ENCODE data around the gene DUSP5.

DUSP5 gene

DNA sequence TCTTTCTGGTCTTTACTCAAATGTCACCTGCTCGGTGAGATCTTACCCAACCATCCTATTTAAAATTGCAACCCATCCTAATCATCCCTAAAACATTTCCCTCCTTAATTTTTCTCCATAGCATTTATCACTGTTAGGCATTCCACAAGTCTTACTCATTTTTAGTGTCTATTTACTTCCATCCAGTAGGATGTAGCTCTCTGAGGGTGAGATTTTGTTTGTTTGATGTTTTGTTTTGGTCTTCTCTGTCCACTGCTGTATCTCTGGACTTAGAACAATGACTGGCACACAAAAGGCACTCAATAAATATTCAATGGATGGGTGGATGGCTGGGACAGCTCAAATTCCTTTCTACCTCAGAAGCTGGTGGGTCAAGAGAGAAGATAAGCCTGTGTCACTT, 15.8 kb upstream of the DUSP5 start:
- DNase-seq = no peak

DNA sequence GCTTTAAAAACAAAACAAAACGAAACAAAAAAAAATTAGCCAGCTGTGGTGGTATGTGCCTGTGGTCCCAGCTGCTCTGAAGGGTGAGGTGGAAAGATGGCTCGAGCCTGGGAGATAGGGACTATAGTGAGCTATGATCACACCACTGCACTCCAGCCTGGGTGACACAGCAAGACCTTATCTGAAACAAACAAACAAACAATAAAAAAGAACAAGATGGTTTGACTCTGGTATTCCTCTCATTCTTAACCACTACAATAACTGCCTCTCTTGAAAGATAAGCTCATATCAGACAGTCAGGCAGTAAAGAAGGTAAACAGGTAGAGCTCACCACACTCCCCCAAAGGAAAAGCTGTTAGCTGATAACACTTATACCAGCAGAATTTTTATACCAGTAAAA, 14.1 kb upstream of the DUSP5 start:
- no peak for DNase-seq

DNA sequence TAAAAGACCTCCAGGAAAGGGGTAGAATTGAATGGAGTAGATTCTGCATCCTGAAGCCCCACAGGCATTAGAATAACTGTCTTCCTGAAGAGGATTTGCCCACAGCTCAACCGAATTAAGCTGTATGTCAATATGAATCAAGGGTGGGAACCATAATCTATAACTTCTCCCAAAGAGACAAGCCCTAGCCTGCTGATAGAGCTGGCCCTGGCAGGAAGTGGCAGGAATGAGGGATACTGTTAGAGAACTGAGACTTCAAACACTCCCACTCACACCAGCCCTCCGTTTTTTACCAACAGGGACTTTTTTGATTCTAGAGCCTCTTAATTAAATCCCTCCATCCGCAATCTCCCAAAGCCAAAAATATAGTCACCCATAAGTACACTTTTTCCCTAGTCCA, 12.2 kb upstream of the DUSP5 start:
- peak; percentile 17 for DNase-seq

DNA sequence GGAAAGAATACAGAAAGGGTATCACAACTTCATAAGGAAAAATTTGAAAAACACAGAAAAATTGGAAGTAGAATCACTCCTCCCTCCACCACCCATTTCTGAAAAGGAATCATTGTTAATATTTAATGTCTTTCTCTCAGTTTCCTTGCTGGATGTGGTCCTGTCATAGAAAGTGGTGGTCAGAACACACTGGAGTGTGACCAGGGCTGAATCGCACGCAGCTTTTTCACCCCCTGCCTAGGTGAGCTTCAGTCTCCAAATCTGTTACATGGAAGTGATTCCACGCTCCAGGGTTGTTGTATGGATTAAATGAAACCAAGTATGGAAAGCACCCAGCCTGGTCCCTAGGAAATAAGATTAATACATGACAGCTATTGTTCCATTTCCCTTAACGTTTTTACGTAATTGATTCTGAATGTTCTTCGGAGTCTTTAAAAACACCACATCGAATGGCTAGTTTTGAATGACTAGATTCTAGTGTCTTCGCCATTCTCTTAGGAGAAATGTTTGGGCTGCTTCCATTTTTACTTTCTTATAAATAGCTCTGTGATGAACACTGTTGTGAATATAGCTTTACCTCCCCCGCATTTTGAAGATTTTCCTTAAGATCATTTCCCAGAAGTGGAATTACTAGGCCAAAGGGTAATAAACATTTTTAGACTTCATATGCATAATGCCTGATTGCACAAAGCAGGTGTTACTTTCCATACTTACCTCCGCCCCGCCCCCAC, 10.9 kb upstream of the DUSP5 start:
- no peak for DNase-seq

DNA sequence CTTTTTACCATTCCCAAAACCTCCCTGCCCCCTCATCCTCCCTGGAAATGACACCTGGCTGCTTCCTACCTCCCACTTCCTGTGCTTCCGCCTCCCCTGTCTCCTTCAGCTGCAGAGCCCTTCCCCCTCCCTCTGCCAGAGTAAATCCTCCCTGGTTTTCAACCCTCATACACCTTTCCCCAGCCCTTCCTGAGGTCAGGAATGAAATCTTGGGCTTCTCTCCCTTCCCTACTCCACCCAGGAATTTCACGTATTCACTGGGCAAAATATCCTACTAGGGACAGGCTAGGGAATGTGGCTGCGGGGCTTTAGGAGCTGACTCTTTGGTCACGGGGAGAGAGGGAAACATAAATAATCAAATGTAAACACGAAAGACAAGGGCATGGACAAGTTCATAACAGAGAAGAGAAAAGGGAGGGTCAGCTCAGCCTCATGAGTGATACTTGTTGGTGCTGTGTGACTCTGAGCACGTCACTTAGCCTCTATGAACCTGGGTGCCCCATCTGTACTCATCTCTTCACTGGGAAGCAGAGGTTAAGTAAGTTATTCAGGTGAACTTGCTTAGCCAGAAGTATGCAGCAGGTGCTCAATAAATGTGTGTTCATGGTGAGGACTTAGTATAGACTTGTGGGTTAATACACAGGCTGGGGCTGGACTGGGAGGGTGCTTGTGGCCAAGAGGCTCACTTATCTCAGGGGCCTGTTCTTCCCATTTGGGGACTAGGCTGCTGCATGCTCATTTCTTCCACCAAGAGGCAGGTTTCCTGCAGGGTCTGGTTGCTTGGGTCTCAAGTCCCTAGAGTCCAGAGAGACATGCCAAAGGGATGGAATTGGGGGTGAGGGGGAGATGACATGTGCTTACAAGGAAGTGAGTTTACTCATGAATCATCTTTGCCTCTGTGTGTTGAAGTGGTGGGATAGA, 10.0 kb upstream of the DUSP5 start:
- DNase-seq = no peak

DNA sequence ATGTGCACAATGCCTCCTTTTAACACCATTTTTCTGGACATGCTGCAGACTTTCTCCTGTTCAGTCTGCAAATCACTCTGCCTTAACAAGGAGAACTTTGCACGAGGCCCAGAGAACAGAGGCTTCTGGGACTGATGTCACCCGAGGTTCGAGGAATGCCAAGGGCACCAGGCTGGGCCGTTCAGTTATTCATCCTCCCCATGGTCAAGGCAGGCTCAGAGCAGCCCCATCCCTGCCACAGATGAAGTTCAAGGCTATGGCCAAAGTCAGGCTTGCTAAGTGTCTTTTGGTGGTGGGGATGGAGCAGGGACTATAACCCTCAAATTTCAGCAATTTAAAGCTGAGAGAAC, 9.4 kb upstream of the DUSP5 start:
- no peak for DNase-seq

DNA sequence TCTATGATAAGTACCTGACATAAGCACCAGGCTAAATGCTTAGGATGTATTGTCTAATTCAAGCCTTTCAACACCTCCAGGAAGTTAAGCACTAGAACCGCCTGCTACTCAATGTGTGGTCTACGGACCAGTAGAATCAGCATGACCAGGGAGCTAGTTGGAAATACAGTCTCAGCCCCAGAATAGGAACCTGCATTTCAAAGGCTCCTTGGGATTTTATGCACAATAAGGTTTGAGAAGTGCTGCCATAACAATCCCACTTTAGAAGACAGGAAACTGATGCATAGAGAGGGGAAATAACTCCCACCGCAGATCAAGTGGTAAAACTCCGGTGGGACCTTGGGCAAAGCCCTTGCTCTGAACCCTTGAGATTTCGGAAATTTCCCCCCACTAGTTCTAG, 8.8 kb upstream of the DUSP5 start:
- no peak for DNase-seq

DNA sequence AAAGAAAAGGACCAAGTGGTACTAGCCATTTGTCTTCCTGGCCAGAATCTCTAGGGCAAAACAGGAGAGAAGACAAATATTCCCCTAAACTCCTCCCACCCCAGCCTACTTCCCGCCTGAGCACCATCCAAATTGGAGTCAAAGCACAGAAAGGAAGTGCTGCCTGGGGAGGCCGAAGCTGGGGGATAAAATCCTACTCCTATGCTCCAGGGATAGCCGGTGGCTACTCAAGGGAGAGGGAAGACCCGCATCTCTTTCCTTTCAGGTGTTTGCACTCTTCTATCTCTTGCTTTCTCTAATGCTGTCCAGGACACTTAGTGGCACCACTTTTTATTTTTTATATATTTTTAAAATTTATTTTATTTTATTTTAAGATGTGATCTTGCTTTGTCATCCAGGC, 7.1 kb upstream of the DUSP5 start:
- no peak for DNase-seq

DNA sequence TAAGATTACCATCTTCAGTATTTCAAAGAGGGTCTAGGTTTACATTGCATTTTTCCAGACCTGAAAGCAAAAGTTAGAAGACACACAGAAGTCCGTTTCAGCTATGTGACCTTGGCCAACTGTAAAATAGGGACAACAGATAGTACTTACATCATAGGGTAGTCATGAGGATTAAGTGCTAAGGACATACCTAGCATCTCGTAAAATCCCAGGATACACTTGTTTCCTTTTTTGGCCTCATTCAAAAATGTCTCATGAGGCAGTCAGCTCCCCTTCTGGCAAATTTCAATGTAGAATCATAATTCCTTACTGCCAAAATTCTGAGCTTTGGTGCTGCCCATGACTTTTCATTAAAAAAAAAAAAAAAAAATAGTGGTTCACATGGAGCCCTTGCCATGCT, 6.4 kb upstream of the DUSP5 start:
- DNase-seq = no peak

DNA sequence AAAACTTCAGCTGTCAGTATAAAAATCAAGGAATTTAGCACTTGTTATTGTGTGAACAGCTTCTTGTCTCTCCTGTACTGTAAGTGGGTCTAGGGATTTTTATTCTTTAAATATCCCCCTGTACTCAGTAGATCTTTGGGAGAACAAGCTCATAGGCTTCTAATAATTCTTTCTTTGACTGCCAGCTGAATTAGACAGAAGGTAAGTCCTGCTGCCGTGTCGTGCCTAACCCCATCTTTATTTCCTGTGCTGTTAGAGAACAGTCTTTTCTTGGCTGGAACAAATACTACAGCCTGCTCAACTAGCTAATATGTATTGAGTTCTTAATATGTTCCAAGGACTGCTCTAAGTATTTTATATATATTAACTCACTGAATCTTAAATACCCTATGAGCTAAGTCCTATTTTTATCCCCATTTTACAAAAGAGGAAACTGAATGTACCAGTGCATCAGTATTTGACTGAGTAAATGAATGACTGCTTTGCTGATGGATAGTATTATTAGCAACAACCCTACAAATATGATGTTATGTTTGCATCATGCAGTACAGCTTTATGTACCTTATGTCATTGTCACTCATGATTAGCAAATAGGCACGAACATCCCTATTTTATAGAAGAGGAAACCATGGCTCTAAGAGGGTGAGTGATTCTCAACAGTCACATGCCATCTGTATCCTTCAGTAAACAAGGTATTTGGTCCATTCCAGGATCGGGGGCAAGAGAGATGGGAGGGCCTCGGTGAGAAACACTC, 5.5 kb upstream of the DUSP5 start:
- no peak for DNase-seq

DNA sequence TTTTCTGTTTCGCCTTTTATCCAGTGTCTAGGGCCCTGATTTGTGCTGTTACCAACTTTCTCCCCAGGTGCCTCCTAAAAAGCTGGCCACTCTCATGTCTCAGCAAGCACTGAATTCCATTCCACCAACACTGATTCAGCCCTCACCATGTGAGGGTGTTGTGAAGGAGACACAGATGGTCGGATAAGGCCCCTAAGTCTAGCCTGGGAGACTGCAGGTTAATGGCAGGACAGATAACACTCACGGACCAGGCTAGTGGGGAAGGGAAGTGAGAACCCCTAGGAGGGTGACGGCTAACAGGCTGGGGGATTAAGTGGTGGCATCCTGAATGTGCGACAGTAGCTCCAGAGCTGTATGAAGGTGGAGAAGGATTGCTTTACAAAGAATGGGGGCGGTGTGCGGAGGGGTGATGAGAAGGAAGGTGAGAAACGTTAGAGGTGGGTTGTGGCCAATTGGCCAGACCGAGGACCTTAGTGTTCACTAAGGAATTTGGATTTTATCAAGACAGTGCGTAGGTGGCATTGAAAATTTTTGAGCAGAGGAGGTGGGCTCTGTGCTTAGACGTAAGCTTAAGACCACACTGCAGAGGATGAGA, 3.8 kb upstream of the DUSP5 start:
- no peak for DNase-seq

DNA sequence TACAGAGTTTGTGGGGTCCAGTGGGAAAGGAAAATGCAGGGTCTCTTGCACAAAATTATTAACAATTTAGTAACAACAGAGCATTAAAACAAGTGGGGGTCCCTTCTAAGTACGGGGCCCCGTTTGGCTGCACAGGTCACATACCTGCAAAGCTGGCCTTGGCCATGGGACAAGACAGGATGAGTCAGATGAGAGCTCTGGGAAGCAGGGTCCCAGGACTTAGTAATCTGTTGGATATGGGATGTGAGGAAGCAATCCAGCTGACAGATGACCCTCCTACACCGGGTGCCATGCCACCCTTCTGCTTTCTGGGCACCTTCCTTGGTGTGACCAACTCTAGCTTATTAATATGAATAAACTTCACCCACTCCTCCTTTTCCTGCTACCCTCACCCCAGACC, 3.2 kb upstream of the DUSP5 start:
- no peak for DNase-seq

DNA sequence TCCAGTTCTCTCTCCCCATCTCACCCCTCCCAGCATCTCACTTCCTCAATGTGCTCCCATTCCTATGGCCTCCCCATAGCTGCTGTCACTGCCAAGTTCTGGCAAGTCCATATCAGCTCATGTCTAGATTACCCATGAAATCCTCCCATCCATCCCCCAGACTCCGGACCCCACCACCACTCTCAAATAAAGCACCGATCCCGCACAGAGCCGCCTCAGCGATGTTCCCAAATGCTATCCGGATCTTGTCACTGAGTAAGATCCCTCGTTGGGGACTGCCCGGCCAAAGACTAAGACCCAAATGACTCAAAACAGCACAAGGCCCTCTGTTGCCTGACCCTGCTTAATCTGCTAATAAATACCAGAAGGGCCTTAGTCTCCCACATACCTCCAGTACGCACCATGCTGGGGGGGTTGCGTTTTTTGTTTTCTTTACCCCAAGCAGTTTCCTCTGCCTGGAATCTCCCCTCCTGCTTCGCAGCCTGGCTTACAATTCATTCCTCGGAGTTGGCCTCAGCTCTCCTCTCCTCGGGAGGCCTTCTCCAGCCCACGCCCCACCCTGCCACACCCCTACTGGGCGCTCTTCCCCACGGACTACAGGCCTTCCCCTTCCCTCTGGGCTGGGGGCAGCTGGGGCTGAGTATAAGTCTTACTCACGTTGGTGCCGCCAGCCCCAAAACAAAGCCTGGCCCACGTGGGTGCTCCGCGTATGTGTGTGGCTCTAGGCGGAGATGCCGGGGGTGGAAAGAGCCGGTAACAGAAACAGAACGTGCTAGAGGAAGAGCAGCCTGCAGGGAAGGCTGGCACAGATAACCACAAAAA, 1.8 kb upstream of the DUSP5 start:
- no peak for DNase-seq

DNA sequence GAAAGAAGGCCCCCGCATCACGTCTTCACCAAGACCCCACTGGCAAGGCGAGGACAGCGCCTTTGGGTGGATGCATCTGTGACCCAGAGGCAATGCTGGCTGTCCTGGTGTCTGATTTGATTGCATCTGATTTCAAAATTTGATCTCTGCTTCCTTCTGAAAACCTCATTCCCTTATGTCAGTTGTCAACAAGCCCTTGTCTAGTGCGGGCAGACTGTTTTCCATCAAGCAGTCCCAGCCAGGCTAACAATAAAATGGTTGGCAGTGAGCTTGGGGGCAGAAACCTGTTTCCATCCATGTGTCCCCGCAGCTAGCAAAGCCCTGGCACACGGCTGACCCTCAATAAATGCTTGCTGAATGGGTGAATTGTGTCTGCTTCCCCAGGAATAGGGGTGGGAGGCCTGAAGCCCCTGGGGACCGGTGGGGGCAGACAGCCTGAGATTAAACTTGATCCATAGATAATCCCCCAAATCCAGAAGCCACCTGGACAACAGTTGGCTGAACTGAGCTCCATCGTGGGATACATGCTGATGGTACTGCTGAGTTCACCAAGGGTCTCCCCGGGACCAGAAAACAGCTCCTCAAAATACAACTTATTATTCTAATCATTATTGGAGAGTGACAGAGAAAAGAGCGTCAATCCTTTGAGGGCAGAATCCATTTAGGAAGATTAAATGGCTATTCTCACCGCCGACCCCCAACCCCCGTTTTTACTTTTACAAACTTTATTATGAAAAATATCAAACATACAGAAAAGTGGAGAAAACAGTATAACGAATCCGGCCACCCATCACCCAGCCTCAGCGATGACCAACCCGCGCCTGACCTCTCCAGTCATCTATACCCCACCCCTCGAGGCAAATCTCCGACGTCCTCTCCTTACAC, 912 bp upstream of the DUSP5 start:
- no peak for DNase-seq

DNA sequence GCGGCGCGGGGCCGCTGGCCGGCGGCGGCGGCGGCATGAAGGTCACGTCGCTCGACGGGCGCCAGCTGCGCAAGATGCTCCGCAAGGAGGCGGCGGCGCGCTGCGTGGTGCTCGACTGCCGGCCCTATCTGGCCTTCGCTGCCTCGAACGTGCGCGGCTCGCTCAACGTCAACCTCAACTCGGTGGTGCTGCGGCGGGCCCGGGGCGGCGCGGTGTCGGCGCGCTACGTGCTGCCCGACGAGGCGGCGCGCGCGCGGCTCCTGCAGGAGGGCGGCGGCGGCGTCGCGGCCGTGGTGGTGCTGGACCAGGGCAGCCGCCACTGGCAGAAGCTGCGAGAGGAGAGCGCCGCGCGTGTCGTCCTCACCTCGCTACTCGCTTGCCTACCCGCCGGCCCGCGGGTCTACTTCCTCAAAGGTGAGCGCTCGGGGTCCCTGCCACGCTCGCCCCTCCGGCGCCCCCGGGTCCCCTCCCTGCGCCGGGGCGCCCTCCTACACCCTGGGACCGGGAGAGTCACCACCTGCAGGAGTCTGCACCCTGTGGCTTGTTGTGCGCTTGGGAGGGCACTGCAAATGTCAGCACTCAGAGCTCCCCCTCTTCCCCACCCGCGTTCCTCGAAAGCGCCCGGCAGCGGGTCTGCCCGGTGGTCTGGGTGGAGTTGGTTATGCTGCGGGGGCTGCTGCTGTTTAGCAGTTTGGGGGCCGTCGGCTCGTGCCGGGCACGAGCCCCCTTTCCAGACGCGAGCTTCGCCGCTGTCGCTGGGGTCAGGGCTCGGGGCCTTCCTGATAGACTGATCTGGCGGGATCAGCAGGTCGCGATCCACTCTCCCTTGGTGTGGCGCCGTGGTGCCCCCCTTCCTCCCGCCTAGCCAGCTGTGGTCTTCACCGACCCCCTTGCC, 627 bp downstream of the DUSP5 start:
- no peak for DNase-seq

DNA sequence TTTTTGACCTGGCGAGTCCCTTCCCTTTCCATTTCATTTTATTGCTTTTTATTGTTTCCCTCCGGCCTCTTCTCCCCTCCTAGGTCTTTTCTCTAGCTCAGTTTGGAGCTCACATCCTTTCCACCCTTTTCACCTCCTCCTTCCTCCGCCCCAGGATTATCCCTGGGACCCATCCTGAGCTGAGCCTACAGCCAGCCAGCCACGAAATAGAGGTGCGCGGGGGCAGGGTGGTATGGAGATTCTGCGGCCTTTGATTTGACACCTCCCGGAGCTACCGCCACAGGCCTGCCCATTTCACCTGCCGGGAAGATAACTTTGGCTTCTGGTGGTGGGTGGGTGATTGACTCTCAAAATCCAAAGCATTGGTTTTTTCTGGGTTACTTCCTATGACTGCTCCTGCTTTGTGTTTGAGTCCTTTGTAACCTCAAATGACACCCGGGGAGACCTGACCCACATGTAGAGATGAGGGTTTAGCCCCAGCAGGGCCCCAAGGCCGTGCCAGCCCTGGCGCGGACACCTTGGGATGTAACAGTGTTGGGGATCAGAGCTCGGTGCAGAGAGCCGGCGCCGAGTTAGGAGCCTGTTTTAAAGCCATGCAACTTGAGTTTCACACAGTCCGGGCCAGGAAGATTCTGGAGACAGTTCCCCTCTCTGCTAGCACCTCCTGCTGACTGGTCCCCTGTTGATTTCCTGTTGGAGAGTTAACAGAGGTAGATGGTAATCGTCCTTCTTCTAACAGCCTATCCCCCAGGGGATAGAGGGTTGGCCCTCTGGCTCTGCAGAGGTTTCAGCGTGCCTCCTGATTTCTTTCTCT, 1.5 kb downstream of the DUSP5 start:
- no peak for DNase-seq

DNA sequence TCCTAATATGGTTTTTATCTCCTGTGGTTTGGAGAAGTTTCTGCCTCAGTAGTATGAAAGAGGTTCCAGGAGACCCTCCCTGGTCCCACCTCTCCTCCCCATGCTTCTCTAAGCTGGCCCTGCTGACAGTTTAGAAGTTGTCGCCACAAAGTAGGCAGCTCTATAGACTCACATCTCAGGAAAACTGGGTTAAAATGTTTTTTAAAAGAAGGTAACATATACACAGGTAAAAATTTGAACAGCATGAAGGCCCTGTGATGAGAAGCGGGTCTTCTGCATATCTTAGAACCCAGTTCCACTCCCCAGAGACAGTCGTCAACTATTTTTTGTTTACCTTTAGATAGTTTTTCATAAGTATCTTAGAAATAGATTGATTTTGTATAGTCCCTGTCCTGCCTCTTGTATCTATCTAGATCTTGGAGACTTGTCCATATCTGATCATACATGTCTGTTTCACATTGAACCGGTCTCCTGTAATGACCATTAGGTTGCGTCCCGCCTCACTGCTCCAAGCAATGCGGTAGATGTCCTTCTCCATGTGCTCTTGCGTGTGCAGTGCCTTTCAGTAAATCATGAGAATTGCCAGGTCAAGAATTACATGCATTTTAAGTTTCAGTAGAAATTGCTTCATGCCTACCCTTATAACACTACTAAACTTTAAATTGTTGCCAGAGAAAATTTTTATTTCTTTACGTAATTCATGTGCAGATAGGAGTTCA, 2.2 kb downstream of the DUSP5 start:
- no peak for DNase-seq

DNA sequence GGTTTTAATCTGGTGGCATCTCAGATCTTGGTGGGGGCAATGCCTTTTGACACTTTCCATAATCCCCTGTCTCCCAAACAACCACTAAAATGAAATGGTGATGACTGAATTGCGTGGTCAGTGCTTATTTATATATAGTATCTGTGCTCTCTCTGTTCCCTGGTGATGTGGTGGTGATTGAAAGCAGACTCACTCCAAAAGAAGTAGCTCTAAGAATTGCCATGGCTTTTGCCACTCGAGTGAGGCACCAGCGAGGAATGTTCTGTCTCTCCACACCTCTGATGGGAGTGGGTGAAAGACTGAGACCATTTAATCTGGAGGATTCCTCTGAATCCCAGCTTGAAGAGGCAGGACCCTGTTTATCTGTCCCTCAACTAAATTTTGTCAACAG, 2.8 kb downstream of the DUSP5 start:
- no peak for DNase-seq
